ENCODE measurements around the gene IL6ST.

DNA sequence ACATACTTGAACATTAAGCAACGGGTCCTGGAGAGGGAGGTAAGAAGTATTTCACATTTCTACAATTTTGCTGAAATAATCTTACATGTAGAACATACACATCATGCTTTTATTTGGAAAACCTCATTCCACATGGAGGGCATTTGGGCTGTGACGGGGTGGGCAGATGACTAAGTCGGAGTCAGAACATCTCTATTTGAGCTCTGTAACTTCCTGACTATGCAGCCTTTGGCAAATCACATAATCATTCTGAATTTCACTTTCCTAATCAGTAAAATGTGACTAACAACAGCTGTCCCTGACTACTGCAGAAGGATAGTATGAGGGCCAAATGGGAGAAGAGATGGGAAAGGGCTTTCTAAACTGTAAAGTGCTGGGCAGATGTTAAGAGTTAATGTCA is 17.1 kb upstream of the IL6ST start:
- TF ChIP-seq POLR2A (IDR thresholded peaks at IDR 0.05) = no peak
- TF ChIP-seq, protein P1, sequence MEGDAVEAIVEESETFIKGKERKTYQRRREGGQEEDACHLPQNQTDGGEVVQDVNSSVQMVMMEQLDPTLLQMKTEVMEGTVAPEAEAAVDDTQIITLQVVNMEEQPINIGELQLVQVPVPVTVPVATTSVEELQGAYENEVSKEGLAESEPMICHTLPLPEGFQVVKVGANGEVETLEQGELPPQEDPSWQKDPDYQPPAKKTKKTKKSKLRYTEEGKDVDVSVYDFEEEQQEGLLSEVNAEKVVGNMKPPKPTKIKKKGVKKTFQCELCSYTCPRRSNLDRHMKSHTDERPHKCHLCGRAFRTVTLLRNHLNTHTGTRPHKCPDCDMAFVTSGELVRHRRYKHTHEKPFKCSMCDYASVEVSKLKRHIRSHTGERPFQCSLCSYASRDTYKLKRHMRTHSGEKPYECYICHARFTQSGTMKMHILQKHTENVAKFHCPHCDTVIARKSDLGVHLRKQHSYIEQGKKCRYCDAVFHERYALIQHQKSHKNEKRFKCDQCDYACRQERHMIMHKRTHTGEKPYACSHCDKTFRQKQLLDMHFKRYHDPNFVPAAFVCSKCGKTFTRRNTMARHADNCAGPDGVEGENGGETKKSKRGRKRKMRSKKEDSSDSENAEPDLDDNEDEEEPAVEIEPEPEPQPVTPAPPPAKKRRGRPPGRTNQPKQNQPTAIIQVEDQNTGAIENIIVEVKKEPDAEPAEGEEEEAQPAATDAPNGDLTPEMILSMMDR (IDR thresholded peaks at IDR 0.05) = no peak

Measured in Peyer's patch (tissue), 4 donors.